Trophoblast cell (in vitro differentiated cells and primary cell): ENCODE data around the gene SMCO2. TPM values are rescaled to one million over a fixed set of nuclear protein-coding genes. Genes with fewer than 3 reads are reported as not detected.

Source experiments
- DNase-seq, 2 donors: peaks; one replicate each; pipeline ENCODE4 v3.0.0-alpha.2; 2016
- H2AFZ ChIP-seq: 2 replicates; pipeline ENCODE4 v1.6.1; 2013; ENCODE audit warnings: low read length, moderate library complexity, mild to moderate bottlenecking; ENCODE audit not compliant: insufficient read depth, poor library complexity
- H2AK5ac ChIP-seq: 2 replicates; pipeline ENCODE4 v1.6.1; 2013; ENCODE audit warnings: mild to moderate bottlenecking, low read length
- H2BK120ac ChIP-seq: 2 replicates; pipeline ENCODE4 v1.6.1; 2013; ENCODE audit warnings: low read length, mild to moderate bottlenecking, moderate library complexity; ENCODE audit not compliant: insufficient read depth, poor library complexity
- H2BK12ac ChIP-seq: 2 replicates; pipeline ENCODE4 v1.6.1; 2013; ENCODE audit warnings: mild to moderate bottlenecking, low read length, moderate library complexity
- H2BK5ac ChIP-seq: 2 replicates; pipeline ENCODE4 v1.6.1; 2013; ENCODE audit warnings: low read length, low read depth, moderate library complexity, mild to moderate bottlenecking; ENCODE audit not compliant: poor library complexity
- H3K14ac ChIP-seq: 2 replicates; pipeline ENCODE4 v1.6.1; 2013; ENCODE audit warnings: mild to moderate bottlenecking, low read length
- H3K18ac ChIP-seq: 2 replicates; pipeline ENCODE4 v1.6.1; 2013; ENCODE audit warnings: mild to moderate bottlenecking, low read length
- H3K23ac ChIP-seq: 2 replicates; pipeline ENCODE4 v1.6.1; 2013; ENCODE audit warnings: low read length
- H3K27ac ChIP-seq: 2 replicates; pipeline ENCODE4 v1.5.1; 2013; ENCODE audit warnings: low read depth, mild to moderate bottlenecking, inconsistent platforms, low read length, moderate library complexity
- H3K27me3 ChIP-seq: 2 replicates; pipeline ENCODE4 v1.6.1; 2013; ENCODE audit warnings: inconsistent platforms, mild to moderate bottlenecking, low read length, moderate library complexity; ENCODE audit not compliant: insufficient read depth
- H3K36me3 ChIP-seq, 2 experiments: 1 replicate in 1 of 2; 2 replicates in 1 of 2; pipeline ENCODE4 v1.6.1; 2013; ENCODE audit warnings: low read length in 2 of 2, mild to moderate bottlenecking in 2 of 2, moderate library complexity in 1 of 2; ENCODE audit not compliant: insufficient read depth in 2 of 2, control insufficient read depth in 1 of 2
- H3K4ac ChIP-seq: 2 replicates; pipeline ENCODE4 v1.6.1; 2013; ENCODE audit warnings: low read depth, mild to moderate bottlenecking, low read length, moderate library complexity
- H3K4me1 ChIP-seq, 2 experiments: 1 replicate in 1 of 2; 2 replicates in 1 of 2; pipeline ENCODE4 v1.6.1; 2013; ENCODE audit warnings: low read length in 2 of 2, mild to moderate bottlenecking in 2 of 2, moderate library complexity in 1 of 2; ENCODE audit not compliant: insufficient read depth in 2 of 2, control insufficient read depth in 1 of 2
- H3K4me2 ChIP-seq: 2 replicates; pipeline ENCODE4 v1.6.1; 2013; ENCODE audit warnings: inconsistent platforms, mild to moderate bottlenecking, low read length, moderate library complexity
- H3K4me3 ChIP-seq: 2 replicates; pipeline ENCODE4 v1.5.1; 2013; ENCODE audit warnings: mild to moderate bottlenecking, low read depth, low read length, inconsistent platforms
- H3K79me1 ChIP-seq: one replicate; pipeline ENCODE4 v1.6.1; 2013; ENCODE audit warnings: low read length
- H3K79me2 ChIP-seq: 2 replicates; pipeline ENCODE4 v1.6.1; 2013; ENCODE audit warnings: low read length, mild to moderate bottlenecking; ENCODE audit not compliant: control insufficient read depth, insufficient read depth, poor library complexity
- H3K9ac ChIP-seq: 2 replicates; pipeline ENCODE4 v1.6.1; 2013; ENCODE audit warnings: mild to moderate bottlenecking, low read length
- H3K9me3 ChIP-seq: 2 replicates; pipeline ENCODE4 v1.6.1; 2013; ENCODE audit warnings: low read depth, mild to moderate bottlenecking, control low read depth, inconsistent platforms, low read length; ENCODE audit not compliant: insufficient read depth
- H4K12ac ChIP-seq: 2 replicates; pipeline ENCODE4 v1.6.1; 2013; ENCODE audit warnings: low read depth, mild to moderate bottlenecking, low read length, moderate library complexity
- H4K8ac ChIP-seq: 2 replicates; pipeline ENCODE4 v1.6.1; 2013; ENCODE audit warnings: low read depth, mild to moderate bottlenecking, low read length, moderate library complexity
- H4K91ac ChIP-seq: one replicate; pipeline ENCODE4 v1.6.1; 2013; ENCODE audit warnings: low read depth, mild to moderate bottlenecking, low read length, moderate library complexity
- WGBS: extraction: QIAGEN DNeasy Blood & Tissue Kit; methylation state at CpG from one replicate; pipeline ENCODE4 v1.1.7; 2013; ENCODE audit warnings: missing lambda C conversion rate; ENCODE audit not compliant: insufficient read length, insufficient coverage; ENCODE audit errors: extremely low coverage; 5-methylcytosine and 5-hydroxymethylcytosine counted together
- polyA plus RNA-seq: library from polyadenylated mRNA; stranded (reverse); fragments of 200-250 nt; gene quantifications from 2 replicates; pipeline ENCODE4 v1.2.3, GENCODE V29; 2013

The SMCO2 gene
- 0.14 and 0.19 TPM in 2 replicates for polyA plus RNA-seq

GRCh38 chr12:27446436-27446835 is at the start of gene SMCO2:
Gene SMCO2, plus strand, starts transcription at chr12:27446736. Its CDS starts 23,896 bp downstream, at chr12:27470632.
- no peak within 1 kb of the TSS for H4K12ac ChIP-seq
- H3K4me3 ChIP-seq = no peak within 1 kb of the TSS
- H4K91ac ChIP-seq = no peak within 1 kb of the TSS
- no peak within 1 kb of the TSS for H3K4ac ChIP-seq
- no peaks in the 10 kb centered on the region for H3K36me3 ChIP-seq
- no peaks in the 10 kb centered on the region for H3K9me3 ChIP-seq
- H3K79me1 ChIP-seq = no peaks in the 10 kb centered on the region
- no peak within 1 kb of the TSS for H2BK12ac ChIP-seq
- H2AFZ ChIP-seq = no peak within 1 kb of the TSS
- no peak within 1 kb of the TSS for H2BK120ac ChIP-seq
- no peak within 1 kb of the TSS for H3K4me2 ChIP-seq
- H3K14ac ChIP-seq = no peak within 1 kb of the TSS
- H3K9ac ChIP-seq = no peak within 1 kb of the TSS
- no peaks in the 10 kb centered on the region for H3K4me1 ChIP-seq
- no peaks in the 10 kb centered on the region for H3K27me3 ChIP-seq
- no peaks in the 10 kb centered on the region for H3K79me2 ChIP-seq
- H4K8ac ChIP-seq = no peak within 1 kb of the TSS
- WGBS = no CpG with 5 or more reads among the region's 3 CpGs
- no peak for DNase-seq
- no peak within 1 kb of the TSS for H3K23ac ChIP-seq
- H3K18ac ChIP-seq = no peak within 1 kb of the TSS
- no peak within 1 kb of the TSS for H3K27ac ChIP-seq
- no peak within 1 kb of the TSS for H2AK5ac ChIP-seq
- no peak within 1 kb of the TSS for H2BK5ac ChIP-seq

DNA sequence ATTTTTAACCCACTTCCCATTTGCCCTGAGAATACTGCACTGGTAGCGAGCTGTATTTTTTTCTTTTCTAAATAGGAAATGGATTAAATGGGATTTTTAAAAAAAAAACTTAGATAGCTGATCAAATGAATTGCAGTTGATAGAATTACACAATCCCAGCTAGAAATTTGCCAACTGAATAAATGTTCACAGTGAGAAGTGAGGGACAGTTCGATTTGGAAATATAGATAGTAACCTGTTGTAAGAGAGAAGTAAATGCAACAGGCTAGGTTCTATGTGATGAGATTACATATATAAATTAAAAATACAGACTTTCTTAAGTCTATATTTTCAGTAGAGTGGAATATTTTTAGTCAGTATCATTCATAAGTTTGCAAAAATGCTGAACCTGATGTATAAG is 48.1 kb upstream of the SMCO2 start:
- no peak overlapping the region for H2AFZ ChIP-seq
- H3K4me2 ChIP-seq = no peak overlapping the region
- no peak overlapping the region for H4K8ac ChIP-seq
- no peak overlapping the region for H3K27ac ChIP-seq
- no peak overlapping the region for H3K18ac ChIP-seq
- no peak overlapping the region for H2BK12ac ChIP-seq
- no peak for DNase-seq
- no peaks in the 10 kb centered on the region for H3K4me1 ChIP-seq
- no peaks in the 10 kb centered on the region for H3K9me3 ChIP-seq
- H3K9ac ChIP-seq = no peak overlapping the region
- no peak overlapping the region for H3K14ac ChIP-seq
- no peak overlapping the region for H2BK5ac ChIP-seq
- H4K91ac ChIP-seq = no peak overlapping the region
- no CpG with 5 or more reads among the region's 2 CpGs for WGBS
- no peak overlapping the region for H3K23ac ChIP-seq
- no peaks in the 10 kb centered on the region for H3K36me3 ChIP-seq
- no peaks in the 10 kb centered on the region for H3K79me1 ChIP-seq
- no peak overlapping the region for H2BK120ac ChIP-seq
- no peaks in the 10 kb centered on the region for H3K79me2 ChIP-seq
- no peaks in the 10 kb centered on the region for H3K27me3 ChIP-seq
- H2AK5ac ChIP-seq = no peak overlapping the region
- no peak overlapping the region for H4K12ac ChIP-seq
- no peak overlapping the region for H3K4ac ChIP-seq
- H3K4me3 ChIP-seq = no peak overlapping the region

- no peak overlapping the region for H3K14ac ChIP-seq
- H4K8ac ChIP-seq = no peak overlapping the region
- no peak overlapping the region for H4K12ac ChIP-seq
- no peak overlapping the region for H3K4me3 ChIP-seq
- H3K79me2 ChIP-seq = no peaks in the 10 kb centered on the region
- no peak overlapping the region for H3K18ac ChIP-seq
- WGBS = no CpG with 5 or more reads among the region's 2 CpGs
- no peak overlapping the region for H2BK120ac ChIP-seq
- H3K9ac ChIP-seq = no peak overlapping the region
- no peak overlapping the region for H3K23ac ChIP-seq
- H2AFZ ChIP-seq = no peak overlapping the region
- no peaks in the 10 kb centered on the region for H3K36me3 ChIP-seq
- no peaks in the 10 kb centered on the region for H3K27me3 ChIP-seq
- no peaks in the 10 kb centered on the region for H3K79me1 ChIP-seq
- H3K4me1 ChIP-seq = no peaks in the 10 kb centered on the region
- no peak overlapping the region for H4K91ac ChIP-seq
- no peak overlapping the region for H3K27ac ChIP-seq
- no peak overlapping the region for H3K4ac ChIP-seq
- H2BK5ac ChIP-seq = no peak overlapping the region
- no peak overlapping the region for H2AK5ac ChIP-seq
- no peak overlapping the region for H3K4me2 ChIP-seq
- no peak overlapping the region for H2BK12ac ChIP-seq
- peaks cover 3% of the 10 kb centered on the region for H3K9me3 ChIP-seq
- DNase-seq = no peak
Observed at GRCh38 chr12:27399074-27399473, 47.5 kb upstream of the SMCO2 start.

- H2BK12ac ChIP-seq = no peak overlapping the region
- no peak overlapping the region for H3K4ac ChIP-seq
- no peak overlapping the region for H3K9ac ChIP-seq
- no peak overlapping the region for H2BK5ac ChIP-seq
- H4K91ac ChIP-seq = no peak overlapping the region
- H3K9me3 ChIP-seq = peaks cover 3% of the 10 kb centered on the region
- DNase-seq = peak in 1 of 2 donors; percentile 17
- H4K8ac ChIP-seq = no peak overlapping the region
- H2AFZ ChIP-seq = no peak overlapping the region
- H3K4me3 ChIP-seq = no peak overlapping the region
- no peaks in the 10 kb centered on the region for H3K79me2 ChIP-seq
- no peaks in the 10 kb centered on the region for H3K27me3 ChIP-seq
- no peak overlapping the region for H4K12ac ChIP-seq
- H3K27ac ChIP-seq = no peak overlapping the region
- peaks cover 2 to 3% of the 10 kb centered on the region in 2 experiments for H3K36me3 ChIP-seq
- H3K79me1 ChIP-seq = no peaks in the 10 kb centered on the region
- no peak overlapping the region for H3K4me2 ChIP-seq
- no peak overlapping the region for H2BK120ac ChIP-seq
- no peaks in the 10 kb centered on the region for H3K4me1 ChIP-seq
- no CpG with 5 or more reads among the region's 5 CpGs for WGBS
- H3K23ac ChIP-seq = no peak overlapping the region
- no peak overlapping the region for H3K14ac ChIP-seq
- no peak overlapping the region for H3K18ac ChIP-seq
- no peak overlapping the region for H2AK5ac ChIP-seq
Observed at GRCh38 chr12:27400856-27401354, 45.6 kb upstream of the SMCO2 start.
